Inflammatory macrophage (primary cell): ENCODE results near the gene RAB22A.
"Not testable (repeated sequence)": the region's sequence is repeated elsewhere in the genome, so short reads cannot be mapped to it uniquely, and the experiment has no call there.

ENCODE experiments used
- DNase-seq, 2 donors: peaks; one replicate each; pipeline ENCODE4 v3.0.0-alpha.2; 2020 to 2022

RAB22A gene

DNA sequence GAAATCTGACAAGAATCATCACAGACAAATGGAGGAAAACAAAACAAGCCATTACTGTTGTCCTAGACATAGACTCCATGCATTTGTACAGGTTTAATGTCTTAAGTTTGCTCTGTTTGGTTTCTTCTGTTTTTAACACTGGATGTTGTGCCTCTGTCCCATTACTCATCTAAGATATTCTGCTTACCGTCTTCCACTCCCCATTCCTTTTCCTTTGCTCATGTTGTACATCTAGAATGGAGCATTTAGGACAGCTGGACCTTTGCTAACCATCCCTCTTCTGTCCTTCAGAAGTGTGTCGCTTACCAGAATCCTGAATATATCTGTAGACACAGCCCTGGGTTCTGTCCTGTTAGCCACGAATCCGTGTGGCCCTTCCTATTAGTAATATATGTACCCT lies 35.2 kb downstream of the RAB22A start:
- no peak for DNase-seq

- DNase-seq, result no peak
Observed at GRCh38 chr20:58349570-58349969, 40.1 kb downstream of the RAB22A start.

- no peak for DNase-seq
Observed at GRCh38 chr20:58352468-58352867, 43.0 kb downstream of the RAB22A start.

- no peak for DNase-seq
Observed at GRCh38 chr20:58359441-58359840, 49.9 kb downstream of the RAB22A start.

GRCh38 chr20:58360936-58361335 lies 51.4 kb downstream of the RAB22A start:
- no peak for DNase-seq

DNA sequence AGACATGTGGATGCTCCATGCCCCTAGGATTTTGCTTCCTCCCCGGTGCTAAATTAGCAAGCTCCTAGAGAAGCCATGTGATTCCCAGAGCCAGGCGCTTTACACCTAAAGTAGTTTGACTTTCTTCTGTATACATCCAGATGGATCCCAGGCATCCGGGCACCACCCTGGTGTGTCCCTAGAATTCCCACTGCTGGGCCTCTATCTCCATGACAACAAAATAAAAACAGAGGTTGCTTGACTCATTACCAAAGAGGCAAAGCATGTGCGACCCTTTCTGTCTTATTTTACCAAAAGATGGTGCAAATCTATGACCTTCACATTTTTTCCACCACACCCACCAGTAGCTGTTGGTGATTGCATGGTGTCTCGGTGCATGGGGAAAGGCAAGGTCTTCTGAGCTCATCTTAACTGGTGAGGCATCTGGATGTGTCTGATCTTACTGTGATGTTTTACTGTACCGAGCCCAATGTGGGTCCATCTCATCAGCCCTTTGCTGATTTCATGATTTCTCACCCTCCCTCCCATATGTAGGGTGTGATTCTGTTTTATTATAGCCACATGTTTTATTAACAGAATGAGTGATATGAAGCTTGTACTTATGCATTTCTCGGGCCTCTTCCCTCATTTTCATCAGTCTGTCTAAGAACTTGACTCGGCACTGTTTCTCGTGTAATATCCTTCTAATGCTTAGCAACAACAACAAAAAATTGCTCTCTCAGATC lies 52.1 kb downstream of the RAB22A start:
- no peak for DNase-seq

GRCh38 chr20:58362206-58362516 lies 52.6 kb downstream of the RAB22A start:
- DNase-seq, result no peak

- DNase-seq, result no peak
Observed at GRCh38 chr20:58362970-58363369, 53.5 kb downstream of the RAB22A start.

- DNase-seq, result no peak
Observed at GRCh38 chr20:58366866-58367265, 57.4 kb downstream of the RAB22A start.

GRCh38 chr20:58372806-58373205 lies 63.3 kb downstream of the RAB22A start:
- no peak for DNase-seq

GRCh38 chr20:58373296-58373695 lies 63.8 kb downstream of the RAB22A start:
- not testable (repeated sequence) for DNase-seq

GRCh38 chr20:58374027-58374850 lies 64.7 kb downstream of the RAB22A start:
- peak; percentile 66 to 87 for DNase-seq

GRCh38 chr20:58374906-58375758 lies 65.6 kb downstream of the RAB22A start:
- DNase-seq, result no peak

GRCh38 chr20:58375759-58376352 lies 66.3 kb downstream of the RAB22A start:
- DNase-seq, result no peak

GRCh38 chr20:58377017-58377416 lies 67.5 kb downstream of the RAB22A start:
- DNase-seq, result no peak

DNA sequence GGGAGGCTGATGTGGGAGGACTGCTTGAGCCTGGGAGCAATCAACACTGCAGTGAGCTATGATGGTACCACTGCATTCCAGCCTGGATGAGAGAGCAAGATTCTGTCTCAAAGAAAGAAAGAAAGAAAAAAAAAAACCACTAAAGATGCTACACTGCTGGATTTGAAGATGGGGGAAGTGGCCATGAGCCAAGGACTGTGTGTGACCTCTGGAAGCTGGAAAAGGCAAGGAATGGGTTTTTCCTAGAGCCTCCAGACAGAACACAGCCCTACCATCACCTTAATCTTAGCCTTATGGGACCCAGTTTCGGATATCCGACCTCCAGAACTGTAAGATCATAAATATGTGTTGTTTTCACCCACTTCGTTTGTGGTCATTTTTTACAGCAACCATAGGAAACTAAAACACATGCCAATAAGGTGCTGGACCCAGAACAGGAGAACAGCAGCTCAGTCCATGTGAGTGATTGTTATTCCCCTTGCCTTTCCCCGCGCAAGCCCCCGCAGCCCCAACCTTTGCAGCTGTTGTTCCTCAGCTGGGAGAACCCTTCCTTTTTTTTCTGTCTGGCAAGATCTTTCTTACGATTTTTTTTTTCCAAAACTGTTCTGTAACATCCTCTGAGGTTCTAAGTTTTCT lies 68.4 kb downstream of the RAB22A start:
- DNase-seq, result no peak

- DNase-seq, result no peak
Observed at GRCh38 chr20:58378704-58379103, 69.2 kb downstream of the RAB22A start.

DNA sequence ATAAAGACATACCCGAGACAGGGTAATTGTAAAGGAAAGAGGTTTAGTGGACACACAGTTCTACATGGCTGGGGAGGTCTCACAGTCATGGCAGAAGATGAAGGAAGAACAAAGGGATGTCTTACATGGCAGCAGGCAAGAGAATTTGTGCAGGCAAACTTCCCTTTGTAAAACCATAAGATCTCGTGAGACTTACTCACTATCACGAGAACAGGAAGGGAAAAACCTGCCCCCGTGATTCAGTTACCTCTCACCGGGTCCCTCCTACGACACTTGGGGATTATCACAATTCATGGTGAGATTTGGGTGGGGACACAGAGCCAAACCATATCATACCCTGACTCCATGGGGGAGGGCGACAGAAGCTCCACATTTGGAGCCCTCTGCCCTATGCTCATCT lies 72.1 kb downstream of the RAB22A start:
- DNase-seq, result peak in 1 of 2 donors; percentile 2

DNA sequence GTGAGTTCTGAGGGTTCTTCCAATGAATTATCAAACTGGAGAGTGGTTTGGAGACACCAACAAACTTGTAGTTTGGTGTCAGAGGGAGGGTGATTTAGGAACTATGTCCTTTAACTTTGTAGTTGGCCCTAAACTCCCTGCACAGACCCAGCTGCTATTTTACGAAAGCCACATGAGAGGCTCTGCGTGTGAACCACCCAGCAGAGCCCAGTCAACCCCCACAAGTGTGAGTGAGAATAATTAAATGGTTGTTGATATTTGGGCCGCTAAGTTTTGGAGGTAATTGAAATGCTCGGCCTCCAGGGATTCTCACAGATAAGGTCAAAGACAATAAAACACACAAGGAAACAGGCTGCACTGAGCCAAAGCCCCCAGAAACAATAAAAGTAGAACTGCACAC lies 72.6 kb downstream of the RAB22A start:
- no peak for DNase-seq

GRCh38 chr20:58384821-58385220 lies 75.3 kb downstream of the RAB22A start:
- DNase-seq, result no peak

DNA sequence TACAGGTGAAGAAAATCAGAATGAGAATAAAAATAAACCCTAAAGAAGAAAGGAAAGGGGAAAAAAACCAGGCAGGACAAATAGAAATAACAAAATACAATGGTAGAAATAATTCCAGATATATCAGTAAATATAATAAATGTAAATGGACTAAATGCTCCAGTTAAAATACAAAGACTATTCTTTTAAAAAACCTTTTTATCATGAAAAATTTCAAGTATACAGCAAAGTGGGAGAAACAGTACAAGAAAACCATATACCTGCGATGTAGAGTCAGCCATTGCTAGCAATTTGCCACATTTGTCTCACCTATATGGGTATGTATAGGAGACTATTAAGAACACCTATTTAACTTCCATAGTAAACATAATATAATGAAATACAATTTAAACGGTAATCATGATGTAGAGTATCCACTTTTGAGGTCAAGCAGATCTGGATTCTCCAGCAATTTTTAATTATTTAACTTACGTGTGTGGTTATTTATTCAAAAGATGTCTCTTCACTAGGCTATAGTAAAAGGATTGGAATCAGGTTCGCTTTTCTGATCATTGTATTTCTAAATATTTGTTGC lies 78.6 kb downstream of the RAB22A start:
- no peak for DNase-seq

- peak; percentile 98 to 99 for DNase-seq
Observed at GRCh38 chr20:58388882-58389323, 79.4 kb downstream of the RAB22A start, which contains the start of gene VAPB. VAPB (plus strand) TSS chr20:58389229; CDS start chr20:58389460, 231 bp downstream.
